NK-92 (cell line): Measurements from ENCODE around the gene BCL2L1.
"Not testable (repeated sequence)": the region's sequence is repeated elsewhere in the genome, so short reads cannot be mapped to it uniquely, and the experiment has no call there.

Experiments used
- DNase-seq: peaks from one replicate; lab custom pipeline; 2025; ENCODE audit not compliant: unreplicated experiment; lab: John Stamatoyannopoulos, UW

Gene BCL2L1

DNA sequence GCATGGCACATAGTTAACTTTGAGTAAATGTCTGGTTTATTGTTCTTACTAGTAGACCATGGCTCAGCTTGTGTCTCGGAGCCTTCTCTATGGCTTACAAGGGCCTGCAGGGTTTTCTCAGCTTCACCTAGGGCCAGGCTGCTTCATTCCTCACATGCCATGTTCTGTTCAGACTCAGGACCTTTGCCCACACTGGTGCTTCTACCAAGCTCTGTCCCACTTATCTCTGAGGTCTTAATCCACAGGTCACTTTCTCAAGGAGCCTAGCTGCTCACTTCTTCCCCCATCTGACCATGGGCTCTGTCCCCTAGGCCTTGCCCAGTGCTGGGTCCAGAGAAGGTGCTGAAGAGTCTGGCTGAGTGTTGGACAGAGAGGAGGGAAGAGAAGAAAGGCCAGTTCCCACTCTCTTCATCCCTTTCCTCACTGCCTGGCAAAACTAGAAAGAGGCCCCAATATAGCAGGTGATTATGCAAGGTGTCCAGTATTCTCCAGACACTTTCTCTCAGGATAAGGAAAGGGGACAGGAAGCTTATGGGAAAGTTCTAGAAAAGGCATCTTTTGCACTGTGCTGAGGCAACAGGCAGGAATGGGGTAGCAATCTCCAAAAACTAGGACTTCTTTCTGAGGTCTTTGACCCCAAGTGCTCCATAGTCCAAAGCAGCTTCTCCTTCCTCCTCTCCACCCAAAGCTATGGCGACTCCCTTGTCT, 45.0 kb downstream of the BCL2L1 start:
- no peak for DNase-seq

GRCh38 chr20:31676609-31676989, 46.1 kb downstream of the BCL2L1 start:
- no peak for DNase-seq

DNA sequence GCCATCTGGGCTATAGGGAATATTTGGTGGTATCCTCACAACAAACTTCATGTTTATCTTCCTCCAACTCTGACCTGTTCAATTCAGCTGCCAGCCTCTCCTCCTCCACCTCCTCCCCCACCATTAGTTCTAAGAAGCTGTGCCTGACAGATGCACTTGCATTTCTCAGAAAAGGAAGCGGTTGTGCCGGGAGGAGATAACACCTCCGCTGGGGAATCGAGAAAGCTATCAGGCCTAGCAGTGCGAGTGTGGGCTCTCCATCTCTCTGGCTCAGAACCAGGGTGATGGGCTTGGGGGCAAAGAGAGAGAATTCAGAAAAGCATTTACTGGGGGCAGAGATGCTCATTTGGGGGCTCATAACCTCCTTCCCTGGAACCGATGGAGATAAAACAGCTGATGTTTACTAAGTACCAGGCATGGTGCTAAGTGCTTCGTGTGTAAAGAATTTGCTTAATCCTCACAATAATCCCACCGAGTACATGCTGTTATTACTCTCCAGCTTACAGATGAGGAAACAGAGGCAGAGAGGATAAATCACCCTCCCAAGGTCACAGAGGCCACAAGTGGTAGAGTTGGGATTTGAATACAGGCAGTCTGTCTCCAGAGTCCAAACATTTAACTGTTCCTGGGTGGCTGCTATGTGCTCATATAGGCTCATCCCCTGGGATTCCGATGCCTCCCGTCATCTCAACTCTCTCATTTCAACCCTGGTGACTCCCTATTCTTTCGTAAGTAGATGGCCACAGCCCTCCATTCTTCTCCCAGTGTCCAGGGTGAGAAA, 46.6 kb downstream of the BCL2L1 start:
- no peak for DNase-seq

- DNase-seq, result no peak
Measured at GRCh38 chr20:31674895-31675827, 47.5 kb downstream of the BCL2L1 start.

- no peak for DNase-seq
Measured at GRCh38 chr20:31673943-31674463, 48.7 kb downstream of the BCL2L1 start.

- no peak for DNase-seq
Measured at GRCh38 chr20:31673435-31673834, 49.2 kb downstream of the BCL2L1 start.

GRCh38 chr20:31671324-31671723, 51.3 kb downstream of the BCL2L1 start:
- no peak for DNase-seq

DNA sequence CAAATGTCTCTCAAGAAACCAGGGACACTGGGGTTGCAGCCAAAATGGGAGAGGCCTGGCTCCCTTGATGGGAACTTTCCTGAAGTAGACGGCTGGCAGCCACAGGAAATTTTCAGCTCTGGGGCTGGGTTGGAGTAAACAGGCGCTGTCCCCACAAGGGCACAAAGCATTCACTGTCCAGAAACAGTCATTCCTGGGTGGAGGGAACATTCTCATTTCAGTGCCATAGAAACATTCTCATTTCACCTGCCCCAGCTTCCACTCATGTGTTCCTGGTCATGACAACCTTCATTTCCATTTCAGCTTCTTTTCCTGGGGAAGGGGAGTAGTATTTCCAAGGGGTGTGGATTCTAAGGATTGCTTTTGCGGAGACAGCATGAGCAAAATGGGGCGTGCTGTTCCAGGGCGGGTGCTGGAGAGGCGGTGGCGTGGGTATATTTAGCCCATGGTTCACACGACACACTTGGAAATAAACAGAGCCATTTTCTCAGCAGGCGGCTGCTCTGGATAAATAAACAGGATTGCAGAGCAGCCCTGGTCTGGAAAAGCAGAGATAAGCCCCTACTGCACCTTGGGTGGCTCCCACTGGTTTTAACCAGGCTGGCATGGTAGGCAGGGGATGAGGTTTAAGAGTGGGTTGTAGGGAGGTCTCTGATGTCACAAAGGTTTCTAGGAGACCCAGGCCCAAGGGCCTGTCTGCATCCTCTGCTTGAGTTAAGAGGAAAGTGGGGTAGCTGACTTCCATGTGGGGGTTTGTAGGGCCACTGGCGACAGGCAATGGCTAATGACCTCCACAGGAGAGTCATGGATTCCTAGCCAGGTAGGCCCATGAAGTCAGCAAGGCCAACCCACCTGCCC, 52.1 kb downstream of the BCL2L1 start:
- no peak for DNase-seq

DNA sequence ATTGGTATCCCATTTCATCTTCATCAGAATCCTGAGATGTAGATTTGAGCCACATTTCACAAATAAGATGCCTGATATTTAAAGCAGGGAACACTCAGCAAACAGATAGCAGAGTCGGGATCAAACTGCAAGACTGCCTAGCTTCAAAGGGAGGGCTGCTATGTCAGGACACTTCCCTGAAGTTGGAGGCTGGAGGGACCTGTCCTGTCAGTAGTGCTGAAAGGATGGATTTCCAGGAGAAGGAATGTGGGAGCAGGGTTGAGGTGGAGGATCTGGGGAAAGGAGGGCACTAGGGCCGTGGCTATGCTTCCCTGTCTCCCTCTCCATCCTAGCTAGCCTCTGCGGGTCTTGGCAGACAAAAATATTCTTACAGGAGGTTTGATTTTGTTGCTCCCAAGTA, 52.8 kb downstream of the BCL2L1 start:
- DNase-seq, result no peak

GRCh38 chr20:31668944-31669343, 53.7 kb downstream of the BCL2L1 start:
- DNase-seq, result not testable (repeated sequence)

GRCh38 chr20:31667315-31668285, 55.1 kb downstream of the BCL2L1 start:
- DNase-seq, result no peak

DNA sequence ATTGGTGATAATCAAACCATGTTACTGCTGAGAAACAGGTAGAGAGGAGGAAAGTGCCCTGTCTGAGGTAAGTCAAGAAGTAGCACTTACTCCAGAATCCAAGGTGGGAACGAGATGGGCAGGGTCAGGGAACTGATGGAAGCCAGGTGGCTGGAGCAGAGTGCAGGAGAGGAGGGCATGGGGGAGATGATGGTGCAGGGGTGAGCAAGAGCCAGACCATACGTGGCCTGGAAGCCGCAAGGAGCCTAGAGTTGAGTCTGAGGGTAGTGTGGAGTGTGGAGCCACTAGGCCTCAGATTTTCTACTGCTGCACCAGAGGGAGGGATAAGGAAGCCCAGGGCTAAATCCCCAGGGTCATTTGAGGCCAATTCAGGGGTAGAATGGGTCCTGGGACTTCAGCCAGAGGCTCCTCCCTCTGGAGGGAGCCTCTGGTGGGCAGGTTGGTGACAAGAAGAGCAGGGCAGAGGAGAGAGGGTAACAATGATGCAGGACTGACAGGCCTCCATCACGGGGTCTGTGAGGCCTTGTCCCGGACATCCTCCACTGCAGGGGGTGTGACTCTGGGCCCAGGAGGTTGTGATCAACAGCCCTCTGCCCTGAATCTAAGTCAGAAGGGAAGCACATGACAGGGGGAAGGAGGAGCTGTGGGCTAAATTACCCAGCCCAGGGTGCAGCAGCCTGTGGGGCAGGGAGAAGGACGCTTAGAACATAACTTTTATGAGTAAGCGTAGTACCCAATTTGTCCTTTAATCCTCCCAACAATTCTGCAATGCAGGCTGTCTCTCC, 56.2 kb downstream of the BCL2L1 start:
- DNase-seq, result no peak

DNA sequence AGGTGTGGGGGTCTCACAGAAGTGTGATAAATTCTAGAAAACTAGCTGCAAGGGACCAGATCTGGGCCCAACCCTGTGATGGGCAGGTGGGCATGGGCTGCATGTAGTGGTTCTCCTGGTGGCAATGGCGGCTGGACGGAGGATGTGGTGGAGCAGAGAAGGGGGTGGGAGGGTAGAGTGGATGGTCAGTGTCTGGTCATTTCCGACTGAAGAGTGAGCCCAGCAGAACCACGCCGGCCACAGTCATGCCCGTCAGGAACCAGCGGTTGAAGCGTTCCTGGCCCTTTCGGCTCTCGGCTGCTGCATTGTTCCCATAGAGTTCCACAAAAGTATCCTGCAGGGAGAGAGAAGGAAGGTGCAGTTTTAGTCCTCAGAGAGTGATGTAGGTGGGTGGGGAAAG, 56.9 kb downstream of the BCL2L1 start:
- no peak for DNase-seq

GRCh38 chr20:31664696-31665354, 57.8 kb downstream of the BCL2L1 start:
- no peak for DNase-seq

- DNase-seq, result no peak
Measured at GRCh38 chr20:31663838-31664695, 58.6 kb downstream of the BCL2L1 start.

GRCh38 chr20:31663524-31663837, 59.2 kb downstream of the BCL2L1 start:
- no peak for DNase-seq

- no peak for DNase-seq
Measured at GRCh38 chr20:31662372-31662854, 60.3 kb downstream of the BCL2L1 start.
